ENCODE data around the gene CSHL1.

DNA sequence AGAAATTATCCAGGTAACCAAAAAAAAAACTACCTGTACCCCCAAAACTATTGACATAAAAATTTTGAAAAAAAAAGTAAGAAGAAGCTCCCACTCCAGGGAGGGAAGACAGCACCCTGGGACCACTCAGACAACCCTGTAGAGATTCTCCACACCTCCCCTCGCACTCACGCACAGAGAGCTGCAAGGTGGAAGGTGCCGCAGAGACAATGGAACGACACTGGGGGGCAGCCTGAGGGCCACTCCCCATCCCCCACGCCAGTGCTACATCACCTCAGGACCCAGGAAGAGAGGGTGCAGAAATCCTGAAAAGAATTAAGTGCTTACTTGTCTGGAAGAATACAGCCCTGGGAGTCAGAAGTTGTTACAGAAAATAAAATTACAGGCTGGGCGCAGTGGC, 26.3 kb upstream of the CSHL1 start:
- TF ChIP-seq, protein P1, sequence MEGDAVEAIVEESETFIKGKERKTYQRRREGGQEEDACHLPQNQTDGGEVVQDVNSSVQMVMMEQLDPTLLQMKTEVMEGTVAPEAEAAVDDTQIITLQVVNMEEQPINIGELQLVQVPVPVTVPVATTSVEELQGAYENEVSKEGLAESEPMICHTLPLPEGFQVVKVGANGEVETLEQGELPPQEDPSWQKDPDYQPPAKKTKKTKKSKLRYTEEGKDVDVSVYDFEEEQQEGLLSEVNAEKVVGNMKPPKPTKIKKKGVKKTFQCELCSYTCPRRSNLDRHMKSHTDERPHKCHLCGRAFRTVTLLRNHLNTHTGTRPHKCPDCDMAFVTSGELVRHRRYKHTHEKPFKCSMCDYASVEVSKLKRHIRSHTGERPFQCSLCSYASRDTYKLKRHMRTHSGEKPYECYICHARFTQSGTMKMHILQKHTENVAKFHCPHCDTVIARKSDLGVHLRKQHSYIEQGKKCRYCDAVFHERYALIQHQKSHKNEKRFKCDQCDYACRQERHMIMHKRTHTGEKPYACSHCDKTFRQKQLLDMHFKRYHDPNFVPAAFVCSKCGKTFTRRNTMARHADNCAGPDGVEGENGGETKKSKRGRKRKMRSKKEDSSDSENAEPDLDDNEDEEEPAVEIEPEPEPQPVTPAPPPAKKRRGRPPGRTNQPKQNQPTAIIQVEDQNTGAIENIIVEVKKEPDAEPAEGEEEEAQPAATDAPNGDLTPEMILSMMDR (IDR thresholded peaks at IDR 0.05), result no peak
- TF ChIP-seq POLR2A (IDR thresholded peaks at IDR 0.05), result no peak
